HepG2 (cell line): ENCODE data around the gene VSIR. TPM values are rescaled to one million over a fixed set of nuclear protein-coding genes. Genes with fewer than 3 reads are reported as not detected.
A peak's percentile ranks its signal among the peaks of the same experiment; 100 is the strongest.

ENCODE experiments used
- ATAC-seq: fragments of 200-7000 bp; cut with Tn5 transposase; 3 replicates; pipeline ENCODE4 v1.9.1; 2020; ENCODE audit warnings: mild to moderate bottlenecking, moderate library complexity
- BruUV-seq: library from RNA; stranded (reverse); fragments of 400-500 nt; replicated peaks from 2 replicates; lab custom pipeline; 2021; lab: Mats Ljungman, UMichigan
- CTCF ChIA-PET: fragments of 300-600 bp; formaldehyde crosslinking; extraction: SDS; loops from one replicate; lab custom pipeline; 2021; ENCODE audit warnings: low total read pairs, inconsistent platforms, low intra/inter-chr PET ratio; lab: Yijun Ruan, JAX
- POLR2A ChIA-PET: fragments of 350-600 bp; sonication (Branson Sonifier 250); formaldehyde crosslinking; loops from one replicate; lab custom pipeline; 2020; ENCODE audit warnings: antibody characterized with exemption, inconsistent platforms; lab: Yijun Ruan, JAX
- DNase-seq: peaks from one replicate; pipeline ENCODE4 v3.0.0-alpha.2; 2015; ENCODE audit warnings: low spot score
- FAIRE-seq: peaks from 3 replicates; lab custom pipeline; 2011; peaks lifted over from hg19 to GRCh38; lab: Jason Lieb, UNC
- H2AFZ ChIP-seq: one replicate; pipeline ENCODE4 v1.6.1; 2011; ENCODE audit warnings: low read length, inconsistent platforms
- H3K27ac ChIP-seq: fragments of 300-600 bp; 3 replicates; pipeline ENCODE4 v1.8.0; 2011; ENCODE audit warnings: mixed run types, mild to moderate bottlenecking, mixed read lengths, low read length, inconsistent platforms; ENCODE audit not compliant: insufficient read depth; ENCODE audit errors: extremely low read length
- H3K27me3 ChIP-seq, 2 experiments: fragments of 200-600 bp in 1 of 2; 2 replicates in 1 of 2; 3 replicates in 1 of 2; pipeline versions ENCODE4 v1.6.0 to v1.8.0; 2011; ENCODE audit warnings: low read length in 2 of 2, mild to moderate bottlenecking in 2 of 2, moderate library complexity in 2 of 2, inconsistent platforms in 1 of 2; ENCODE audit not compliant: insufficient read depth in 2 of 2, control insufficient read depth in 1 of 2
- H3K36me3 ChIP-seq, 2 experiments: fragments of 200-600 bp in 1 of 2; replicated peaks in 1 of 2; 2 replicates in 1 of 2; 3 replicates in 1 of 2; pipeline versions ENCODE4 v1.5.1 to v1.8.0; 2011; ENCODE audit warnings: low read length in 2 of 2, inconsistent platforms in 1 of 2; ENCODE audit not compliant: insufficient read depth in 2 of 2, control insufficient read depth in 1 of 2
- H3K4me1 ChIP-seq: 2 replicates; pipeline ENCODE4 v1.5.1; 2012; ENCODE audit warnings: low read length, inconsistent platforms; ENCODE audit not compliant: insufficient read depth
- H3K4me2 ChIP-seq: 2 replicates; pipeline ENCODE4 v1.6.0; 2011; ENCODE audit warnings: low read depth, low read length, inconsistent platforms
- H3K4me3 ChIP-seq, 3 experiments: fragments of 200-600 bp in 1 of 3; sonication (generic), shearing (Covaris generic) in 1 of 3; replicated peaks in 1 of 3; 2 replicates each; pipeline ENCODE4 v1.5.1; 2011 to 2016; ENCODE audit warnings: low read length in 3 of 3, inconsistent platforms in 2 of 3, low read depth in 2 of 3, mild to moderate bottlenecking in 2 of 3, control low read depth in 1 of 3, mixed read lengths in 1 of 3; ENCODE audit not compliant: insufficient read depth in 1 of 3
- H3K79me2 ChIP-seq: one replicate; pipeline ENCODE4 v1.6.1; 2011; ENCODE audit warnings: low read length, inconsistent platforms; ENCODE audit not compliant: insufficient read depth
- H3K9ac ChIP-seq: 2 replicates; pipeline ENCODE4 v1.6.0; 2011; ENCODE audit warnings: mild to moderate bottlenecking, low read depth, low read length, inconsistent platforms; ENCODE audit not compliant: insufficient read depth
- H3K9me3 ChIP-seq: 2 replicates; pipeline ENCODE4 v1.5.1; 2012; ENCODE audit warnings: mild to moderate bottlenecking, low read length
- H4K20me1 ChIP-seq: 2 replicates; pipeline ENCODE4 v1.6.0; 2011; ENCODE audit warnings: inconsistent platforms, mild to moderate bottlenecking, low read length, moderate library complexity; ENCODE audit not compliant: insufficient read depth
- BCLAF1 ChIP-seq: fragments of 450-650 bp; IDR thresholded peaks from 2 replicates; pipeline ENCODE4 v1.6.1; 2017; ENCODE audit warnings: mild to moderate bottlenecking
- CSRNP1 ChIP-seq: sonication (generic); formaldehyde crosslinking; IDR thresholded peaks from 2 replicates; pipeline ENCODE4 v1.8.1; 2023; ENCODE audit warnings: mild to moderate bottlenecking, missing genetic modification reagents
- HNF4A ChIP-seq: sonication (generic); formaldehyde crosslinking; IDR thresholded peaks from 2 replicates; pipeline ENCODE4 v1.4.0; 2020; ENCODE audit warnings: missing genetic modification reagents
- NFE2L1 ChIP-seq: sonication (generic); formaldehyde crosslinking; IDR thresholded peaks from 2 replicates; pipeline ENCODE4 v1.4.0; 2020; ENCODE audit warnings: missing genetic modification reagents, mild to moderate bottlenecking, borderline replicate concordance
- ZNF549 ChIP-seq: sonication (generic); formaldehyde crosslinking; IDR thresholded peaks from 2 replicates; pipeline ENCODE4 v1.5.0; 2020; ENCODE audit warnings: missing genetic modification reagents
- WGBS: methylation state at CpG from one replicate; pipeline ENCODE4 v1.1.6; 2017; ENCODE audit warnings: low lambda C conversion rate; 5-methylcytosine and 5-hydroxymethylcytosine counted together
- in situ Hi-C: cut with HindIII; loops from 2 replicates; pipeline ENCODE4 v1.10.0; 2017; ENCODE audit warnings: low pct_unique_long_range_greater_than_20kb; ENCODE audit not compliant: extremely low pct_ligation_motif_present
- intact Hi-C: fragments of 100-400 bp; cut with micrococcal nuclease; formaldehyde crosslinking; loops from one replicate; pipeline ENCODE4 v1.10.0; 2022; ENCODE audit not compliant: unreplicated experiment
- polyA plus RNA-seq, 8 experiments: library from polyadenylated mRNA; depleted of rRNA in 3 of 8; stranded (reverse) in 7 of 8; unstranded in 1 of 8; fragments of >200 nt; fragmentation: Illumina TruSeq in 4 of 8; extraction: Trizol in 4 of 8; gene quantifications; 2 replicates each; pipeline versions ENCODE4 v1.2.1 to v1.2.3, GENCODE V29; 2011 to 2016; ENCODE audit warnings: low read depth in 4 of 8, missing spikeins in 1 of 8, mixed read lengths in 1 of 8; ENCODE audit not compliant: insufficient read depth in 1 of 8
- total RNA-seq, 5 experiments: library from RNA; depleted of rRNA; stranded (reverse); fragments of >200 nt; fragmentation: Illumina TruSeq; extraction: Trizol; gene quantifications; 2 replicates each; pipeline ENCODE4 v1.2.3, GENCODE V29; 2016; ENCODE audit warnings: low read depth in 1 of 5

The VSIR gene
- total and polyA plus RNA-seq, 2 of the 13 experiments (the other 11 are each of a cell fraction or from before 2014, with no cell fraction given): 0.44 to 3.2 TPM

- Histone ChIP-seq H3K4me1 (peaks cover 8% of the 10 kb centered on the region; the same call in 1 of the 2 replicates), H3K4me3 (no peak overlapping the region), H3K9me3 (no peaks in the 10 kb centered on the region), H3K4me2 (no peak overlapping the region), H3K36me3 (no peaks in the 10 kb centered on the region), H3K27me3 (peaks cover 0 to 6% of the 10 kb centered on the region in 2 experiments; a peak in 3 of 5 replicates), H2AFZ (no peak overlapping the region), H4K20me1 (no peaks in the 10 kb centered on the region), H3K9ac (no peak overlapping the region), H3K79me2 (no peaks in the 10 kb centered on the region), H3K27ac (no peak overlapping the region)
- BruUV-seq: no TSS peak
- DNase-seq: no peak
- TF ChIP-seq ZNF549: no peak
- no peak for TF ChIP-seq CSRNP1
- TF ChIP-seq HNF4A: peak; percentile 55
- TF ChIP-seq NFE2L1: no peak
- TF ChIP-seq BCLAF1: no peak
- no peak for FAIRE-seq
- ATAC-seq: peak; percentile 55; the same call in 2 of the 3 replicates
- ChIA-PET POLR2A (no interaction called here), CTCF (no interaction called here)
- 33% methylated on average over 2 of the region's 3 CpGs for WGBS
- intact Hi-C loops (no loop called here), in situ Hi-C loops (no loop called here)
Measured at GRCh38 chr10:71799608-71800453, 26.5 kb upstream of the VSIR start.
